ENCODE results near the gene ECT2L. TPM values are rescaled to one million over a fixed set of nuclear protein-coding genes. Genes with fewer than 3 reads are reported as not detected.

Gene ECT2L
- total RNA-seq, 1 donor from 2014 or later = not detected

DNA sequence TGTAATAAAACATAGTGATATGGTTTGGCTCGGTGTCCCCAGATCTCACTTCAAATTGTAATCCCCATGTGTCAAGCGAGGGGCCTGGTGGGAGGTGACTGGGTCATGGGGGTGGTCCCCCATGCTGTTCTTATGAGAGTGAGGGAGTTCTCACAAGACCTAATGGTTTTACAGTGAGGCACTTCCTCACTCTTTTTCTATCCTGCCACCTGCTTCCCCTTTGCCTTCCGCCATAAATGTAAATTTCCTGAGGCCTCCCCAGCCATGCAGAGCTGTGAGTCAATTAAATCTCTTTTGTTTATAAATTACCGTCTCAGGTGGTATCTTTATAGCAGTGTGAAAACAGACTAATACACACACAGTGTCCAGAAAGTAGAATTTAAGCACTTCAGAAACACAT is 113.6 kb downstream of the ECT2L start:
- no peaks in the 10 kb centered on the region for H3K9me3 Mint-ChIP-seq (ENCODE audit: unreplicated experiment)
- no peaks in the 10 kb centered on the region for H3K4me1 ChIP-seq (ENCODE audit: insufficient read depth, low read length)
- no peaks in the 10 kb centered on the region for H3K4me1 Mint-ChIP-seq (ENCODE audit: low read depth, unreplicated experiment)
- TF ChIP-seq, protein P1, sequence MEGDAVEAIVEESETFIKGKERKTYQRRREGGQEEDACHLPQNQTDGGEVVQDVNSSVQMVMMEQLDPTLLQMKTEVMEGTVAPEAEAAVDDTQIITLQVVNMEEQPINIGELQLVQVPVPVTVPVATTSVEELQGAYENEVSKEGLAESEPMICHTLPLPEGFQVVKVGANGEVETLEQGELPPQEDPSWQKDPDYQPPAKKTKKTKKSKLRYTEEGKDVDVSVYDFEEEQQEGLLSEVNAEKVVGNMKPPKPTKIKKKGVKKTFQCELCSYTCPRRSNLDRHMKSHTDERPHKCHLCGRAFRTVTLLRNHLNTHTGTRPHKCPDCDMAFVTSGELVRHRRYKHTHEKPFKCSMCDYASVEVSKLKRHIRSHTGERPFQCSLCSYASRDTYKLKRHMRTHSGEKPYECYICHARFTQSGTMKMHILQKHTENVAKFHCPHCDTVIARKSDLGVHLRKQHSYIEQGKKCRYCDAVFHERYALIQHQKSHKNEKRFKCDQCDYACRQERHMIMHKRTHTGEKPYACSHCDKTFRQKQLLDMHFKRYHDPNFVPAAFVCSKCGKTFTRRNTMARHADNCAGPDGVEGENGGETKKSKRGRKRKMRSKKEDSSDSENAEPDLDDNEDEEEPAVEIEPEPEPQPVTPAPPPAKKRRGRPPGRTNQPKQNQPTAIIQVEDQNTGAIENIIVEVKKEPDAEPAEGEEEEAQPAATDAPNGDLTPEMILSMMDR (IDR thresholded peaks at IDR 0.05; ENCODE audit: insufficient read depth, low read depth, low read length) = no peak
- TF ChIP-seq EZH2 (IDR thresholded peaks at IDR 0.05; ENCODE audit: insufficient read depth, low read length) = no peak
- H3K27me3 ChIP-seq (ENCODE audit: insufficient read depth, low read length) = no peaks in the 10 kb centered on the region
- H3K79me2 ChIP-seq (ENCODE audit: insufficient read depth, low read length) = no peaks in the 10 kb centered on the region
- no peak overlapping the region for H3K27ac ChIP-seq (ENCODE audit: low read depth, low read length)
- DNase-seq (ENCODE audit: low read depth) = no peak
- no peak overlapping the region for H3K4me3 ChIP-seq (ENCODE audit: insufficient read depth, low read depth, low read length)
- H3K4me2 ChIP-seq (ENCODE audit: low read length) = no peak overlapping the region
- H3K9me3 ChIP-seq (ENCODE audit: insufficient read depth, low read depth, low read length) = no peaks in the 10 kb centered on the region
- no peak overlapping the region for H3K4me3 Mint-ChIP-seq (ENCODE audit: unreplicated experiment)
- H3K27ac Mint-ChIP-seq (ENCODE audit: unreplicated experiment) = no peak overlapping the region
- no peak overlapping the region for H2AFZ ChIP-seq (ENCODE audit: low read depth, low read length)
- no peaks in the 10 kb centered on the region for H3K27me3 Mint-ChIP-seq (ENCODE audit: low read depth, unreplicated experiment)
- H3K9ac ChIP-seq (ENCODE audit: low read length) = no peak overlapping the region
- FAIRE-seq = no peak
- peaks cover 5% of the 10 kb centered on the region for H3K36me3 Mint-ChIP-seq (ENCODE audit: low read depth, unreplicated experiment)
- H3K36me3 ChIP-seq (ENCODE audit: insufficient read depth, low read length) = peaks cover 23% of the 10 kb centered on the region
- H4K20me1 ChIP-seq (ENCODE audit: insufficient read depth, low read length) = no peaks in the 10 kb centered on the region

GRCh38 chr6:138909975-138910374 is 114.1 kb downstream of the ECT2L start:
- H3K4me3 Mint-ChIP-seq (ENCODE audit: unreplicated experiment) = no peak overlapping the region
- H3K4me1 Mint-ChIP-seq (ENCODE audit: low read depth, unreplicated experiment) = no peaks in the 10 kb centered on the region
- peaks cover 24% of the 10 kb centered on the region for H3K36me3 ChIP-seq (ENCODE audit: insufficient read depth, low read length)
- FAIRE-seq = no peak
- no peak for DNase-seq (ENCODE audit: low read depth)
- no peak overlapping the region for H3K4me3 ChIP-seq (ENCODE audit: insufficient read depth, low read depth, low read length)
- H3K27ac ChIP-seq (ENCODE audit: low read depth, low read length) = no peak overlapping the region
- TF ChIP-seq, protein P1 (IDR thresholded peaks at IDR 0.05; ENCODE audit: insufficient read depth, low read depth, low read length) = no peak
- TF ChIP-seq EZH2 (IDR thresholded peaks at IDR 0.05; ENCODE audit: insufficient read depth, low read length) = no peak
- no peak overlapping the region for H3K27ac Mint-ChIP-seq (ENCODE audit: unreplicated experiment)
- H3K9me3 ChIP-seq (ENCODE audit: insufficient read depth, low read depth, low read length) = no peaks in the 10 kb centered on the region
- no peaks in the 10 kb centered on the region for H3K27me3 Mint-ChIP-seq (ENCODE audit: low read depth, unreplicated experiment)
- H3K27me3 ChIP-seq (ENCODE audit: insufficient read depth, low read length) = no peaks in the 10 kb centered on the region
- H4K20me1 ChIP-seq (ENCODE audit: insufficient read depth, low read length) = no peaks in the 10 kb centered on the region
- no peak overlapping the region for H3K4me2 ChIP-seq (ENCODE audit: low read length)
- no peaks in the 10 kb centered on the region for H3K4me1 ChIP-seq (ENCODE audit: insufficient read depth, low read length)
- H3K9ac ChIP-seq (ENCODE audit: low read length) = no peak overlapping the region
- peaks cover 5% of the 10 kb centered on the region for H3K36me3 Mint-ChIP-seq (ENCODE audit: low read depth, unreplicated experiment)
- H3K79me2 ChIP-seq (ENCODE audit: insufficient read depth, low read length) = no peaks in the 10 kb centered on the region
- no peaks in the 10 kb centered on the region for H3K9me3 Mint-ChIP-seq (ENCODE audit: unreplicated experiment)
- H2AFZ ChIP-seq (ENCODE audit: low read depth, low read length) = no peak overlapping the region

- no peak overlapping the region for H3K4me3 Mint-ChIP-seq (ENCODE audit: unreplicated experiment)
- peaks cover 5% of the 10 kb centered on the region for H3K36me3 Mint-ChIP-seq (ENCODE audit: low read depth, unreplicated experiment)
- H3K36me3 ChIP-seq (ENCODE audit: insufficient read depth, low read length) = peaks cover 35% of the 10 kb centered on the region
- no peak overlapping the region for H3K27ac Mint-ChIP-seq (ENCODE audit: unreplicated experiment)
- no peaks in the 10 kb centered on the region for H3K9me3 ChIP-seq (ENCODE audit: insufficient read depth, low read depth, low read length)
- no peak for TF ChIP-seq EZH2 (IDR thresholded peaks at IDR 0.05; ENCODE audit: insufficient read depth, low read length)
- TF ChIP-seq, protein P1 (IDR thresholded peaks at IDR 0.05; ENCODE audit: insufficient read depth, low read depth, low read length) = no peak
- H2AFZ ChIP-seq (ENCODE audit: low read depth, low read length) = no peak overlapping the region
- no peaks in the 10 kb centered on the region for H3K27me3 ChIP-seq (ENCODE audit: insufficient read depth, low read length)
- H4K20me1 ChIP-seq (ENCODE audit: insufficient read depth, low read length) = no peaks in the 10 kb centered on the region
- H3K9me3 Mint-ChIP-seq (ENCODE audit: unreplicated experiment) = no peaks in the 10 kb centered on the region
- no peak overlapping the region for H3K9ac ChIP-seq (ENCODE audit: low read length)
- no peaks in the 10 kb centered on the region for H3K79me2 ChIP-seq (ENCODE audit: insufficient read depth, low read length)
- H3K4me2 ChIP-seq (ENCODE audit: low read length) = no peak overlapping the region
- DNase-seq (ENCODE audit: low read depth) = no peak
- no peak overlapping the region for H3K27ac ChIP-seq (ENCODE audit: low read depth, low read length)
- no peaks in the 10 kb centered on the region for H3K4me1 Mint-ChIP-seq (ENCODE audit: low read depth, unreplicated experiment)
- H3K4me3 ChIP-seq (ENCODE audit: insufficient read depth, low read depth, low read length) = no peak overlapping the region
- FAIRE-seq = no peak
- no peaks in the 10 kb centered on the region for H3K4me1 ChIP-seq (ENCODE audit: insufficient read depth, low read length)
- no peaks in the 10 kb centered on the region for H3K27me3 Mint-ChIP-seq (ENCODE audit: low read depth, unreplicated experiment)
Measured at GRCh38 chr6:138912308-138912707, 116.4 kb downstream of the ECT2L start.
